SK-N-SH (cell line): Measurements from ENCODE around the gene RAD17. TPM values are rescaled to one million over a fixed set of nuclear protein-coding genes. Genes with fewer than 3 reads are reported as not detected.

ENCODE experiments used
- CTCF ChIA-PET: fragments of 300-600, 350-600 bp; formaldehyde crosslinking; extraction: SDS; loops from one replicate; lab custom pipeline; 2021; lab: Yijun Ruan, JAX
- POLR2A ChIA-PET: fragments of 350-600 bp; sonication (Branson Sonifier 250); formaldehyde crosslinking; extraction: SDS; loops from one replicate; lab custom pipeline; 2020; ENCODE audit warnings: antibody characterized with exemption, inconsistent platforms; lab: Yijun Ruan, JAX
- DNase-seq: peaks from one replicate; pipeline ENCODE4 v3.0.0; 2012
- H2AFZ ChIP-seq: fragments of 200-600 bp; sonication (generic); 2 replicates; pipeline ENCODE4 v1.8.1; 2016; ENCODE audit warnings: antibody characterized with exemption, mild to moderate bottlenecking, low read depth
- H3F3A ChIP-seq: fragments of 200-600 bp; sonication (generic); replicated peaks from 2 replicates; pipeline ENCODE3; 2016; ENCODE audit warnings: antibody characterized with exemption, mild to moderate bottlenecking; ENCODE audit not compliant: insufficient read depth
- H3K27ac ChIP-seq, 2 experiments: fragments of 200-500 bp in 1 of 2; fragments of 200-600 bp in 1 of 2; sonication (Bioruptor generic) in 1 of 2; sonication (generic), shearing (Covaris generic) in 1 of 2; 2 replicates each; pipeline versions ENCODE4 v1.5.1 to v1.6.1; 2014 to 2016; ENCODE audit warnings: low read depth in 2 of 2, inconsistent platforms in 1 of 2, low read length in 1 of 2, mild to moderate bottlenecking in 1 of 2, mixed read lengths in 1 of 2
- H3K27me3 ChIP-seq: fragments of 200-600 bp; sonication (generic), shearing (Covaris generic); 2 replicates; pipeline ENCODE4 v1.6.1; 2016; ENCODE audit warnings: mixed run types; ENCODE audit not compliant: insufficient read depth
- H3K36me3 ChIP-seq, 2 experiments: fragments of 200-500 bp in 1 of 2; fragments of 200-600 bp in 1 of 2; sonication (Bioruptor generic) in 1 of 2; sonication (generic) in 1 of 2; replicated peaks in 1 of 2; 2 replicates each; pipeline versions ENCODE3 to v1.5.1; 2014 to 2016; ENCODE audit warnings: low read length in 1 of 2, mild to moderate bottlenecking in 1 of 2; ENCODE audit not compliant: insufficient read depth in 2 of 2, control insufficient read depth in 1 of 2
- H3K4me1 ChIP-seq, 2 experiments: fragments of 200-500 bp in 1 of 2; fragments of 200-600 bp in 1 of 2; sonication (Bioruptor generic) in 1 of 2; sonication (generic), shearing (Covaris generic) in 1 of 2; 2 replicates each; pipeline versions ENCODE4 v1.5.1 to v1.6.1; 2014 to 2016; ENCODE audit warnings: low read depth in 1 of 2, low read length in 1 of 2, mixed run types in 1 of 2; ENCODE audit not compliant: insufficient read depth in 2 of 2, control insufficient read depth in 1 of 2
- H3K4me2 ChIP-seq: fragments of 200-600 bp; sonication (generic), shearing (Covaris generic); 2 replicates; pipeline ENCODE4 v1.6.1; 2017; ENCODE audit warnings: mixed run types
- H3K4me3 ChIP-seq, 2 experiments: fragments of 200-500 bp in 1 of 2; fragments of 200-600 bp in 1 of 2; sonication (Bioruptor generic) in 1 of 2; sonication (generic), shearing (Covaris generic) in 1 of 2; 2 replicates each; pipeline versions ENCODE4 v1.5.1 to v1.8.1; 2014 to 2016; ENCODE audit warnings: low read depth in 2 of 2, inconsistent platforms in 1 of 2, low read length in 1 of 2, mild to moderate bottlenecking in 1 of 2, mixed read lengths in 1 of 2, moderate library complexity in 1 of 2
- H3K79me2 ChIP-seq: fragments of 200-600 bp; sonication (generic); 2 replicates; pipeline ENCODE4 v1.8.1; 2017; ENCODE audit warnings: mild to moderate bottlenecking; ENCODE audit not compliant: insufficient read depth
- H3K9ac ChIP-seq: fragments of 200-600 bp; sonication (generic); 2 replicates; pipeline ENCODE4 v1.6.1; 2017; ENCODE audit warnings: mixed run types
- H3K9me2 ChIP-seq: fragments of 200-600 bp; sonication (generic); 2 replicates; pipeline ENCODE4 v1.6.1; 2017; ENCODE audit warnings: mixed run types
- H3K9me3 ChIP-seq: fragments of 200-600 bp; sonication (generic); 2 replicates; pipeline ENCODE4 v1.6.1; 2017; ENCODE audit warnings: mixed run types, mild to moderate bottlenecking, moderate library complexity
- H4K20me1 ChIP-seq: fragments of 200-600 bp; sonication (generic); 2 replicates; pipeline ENCODE4 v1.6.1; 2017; ENCODE audit warnings: mild to moderate bottlenecking, mixed run types; ENCODE audit not compliant: insufficient read depth
- CTCF ChIP-seq: fragments of 200-600 bp; sonication (generic); IDR thresholded peaks from 2 replicates; pipeline ENCODE4 v1.6.1; 2017; ENCODE audit warnings: antibody characterized with exemption, mild to moderate bottlenecking, moderate library complexity
- ELF1 ChIP-seq: IDR thresholded peaks from 2 replicates; pipeline ENCODE4 v1.4.0; 2012
- EZH2phosphoT487 ChIP-seq: fragments of 200-600 bp; sonication (generic); IDR thresholded peaks from 2 replicates; pipeline ENCODE4 v1.6.1; 2017; ENCODE audit warnings: low read depth, mixed run types, mild to moderate bottlenecking, antibody characterized with exemption, moderate library complexity, borderline replicate concordance
- FOXJ3 ChIP-seq: sonication (generic); formaldehyde crosslinking; IDR thresholded peaks from 2 replicates; pipeline ENCODE4 v1.5.1; 2020; ENCODE audit warnings: mild to moderate bottlenecking, missing genetic modification reagents
- GATA2 ChIP-seq: sonication (generic); formaldehyde crosslinking; IDR thresholded peaks from 2 replicates; pipeline ENCODE4 v1.5.0; 2020; ENCODE audit warnings: mild to moderate bottlenecking, missing genetic modification reagents
- JUND ChIP-seq: IDR thresholded peaks from 2 replicates; pipeline ENCODE4 v1.4.0; 2012
- MEF2A ChIP-seq: IDR thresholded peaks from 2 replicates; pipeline ENCODE4 v1.4.0; 2012; ENCODE audit warnings: low read depth, borderline replicate concordance
- NFIC ChIP-seq: IDR thresholded peaks from 2 replicates; pipeline ENCODE4 v1.4.0; 2012; ENCODE audit warnings: borderline replicate concordance
- NRF1 ChIP-seq: IDR thresholded peaks from 2 replicates; pipeline ENCODE4 v1.6.1; 2012; ENCODE audit warnings: low read depth, mild to moderate bottlenecking, low read length
- PBX3 ChIP-seq: IDR thresholded peaks from 2 replicates; pipeline ENCODE4; 2012
- POLR2AphosphoS5 ChIP-seq: IDR thresholded peaks from 2 replicates; pipeline ENCODE4 v1.6.1; 2012; ENCODE audit warnings: low read depth, low read length
- RFX5 ChIP-seq: IDR thresholded peaks from 2 replicates; pipeline ENCODE4 v1.6.1; 2012; ENCODE audit warnings: mild to moderate bottlenecking, improper control_type of control experiment, low read length
- SMC3 ChIP-seq: IDR thresholded peaks from 2 replicates; pipeline ENCODE4 v1.6.1; 2012; ENCODE audit warnings: low read depth, low read length, improper control_type of control experiment
- TAF1 ChIP-seq: IDR thresholded peaks from 2 replicates; pipeline ENCODE4 v1.6.1; 2012; ENCODE audit warnings: low read depth, mild to moderate bottlenecking, low read length, moderate library complexity, borderline replicate concordance
- TCF12 ChIP-seq: IDR thresholded peaks from 2 replicates; pipeline ENCODE4 v1.4.0; 2012
- USF1 ChIP-seq: IDR thresholded peaks from 2 replicates; pipeline ENCODE4 v1.4.0; 2012; ENCODE audit warnings: low read depth, borderline replicate concordance
- USF2 ChIP-seq: fragments of 150-350 bp; IDR thresholded peaks from 2 replicates; pipeline ENCODE4 v1.6.1; 2017; ENCODE audit warnings: antibody characterized with exemption, low read length, low read depth, borderline replicate concordance
- YY1 ChIP-seq: IDR thresholded peaks from 2 replicates; pipeline ENCODE4 v1.4.0; 2012; ENCODE audit warnings: low read depth, mild to moderate bottlenecking
- ZBTB33 ChIP-seq: IDR thresholded peaks from 2 replicates; pipeline ENCODE4 v1.4.0; 2012; ENCODE audit warnings: low read depth, borderline replicate concordance
- WGBS: methylation state at CpG from one replicate; pipeline ENCODE4 v1.1.6; 2017; ENCODE audit warnings: low lambda C conversion rate; 5-methylcytosine and 5-hydroxymethylcytosine counted together
- polyA plus RNA-seq, 3 experiments: library from polyadenylated mRNA; depleted of rRNA; stranded (reverse); fragments of >200 nt; gene quantifications; 2 replicates each; pipeline ENCODE4 v1.2.3, GENCODE V29; 2012

RAD17 gene
- polyA plus RNA-seq, 1 of the 3 experiments (the other 2 are of a cell fraction): 16.9 TPM

- H3K27me3 ChIP-seq: no peaks in the 10 kb centered on the region
- TF ChIP-seq ZBTB33: no peak
- WGBS: 98% methylated on average over 5 of the region's 5 CpGs
- POLR2A ChIA-PET: no interaction called here
- no peak overlapping the region for H3K4me3 ChIP-seq
- H3K9ac ChIP-seq: no peak overlapping the region
- peaks cover 59% of the 10 kb centered on the region for H3K79me2 ChIP-seq
- H3F3A ChIP-seq: peaks cover 12% of the 10 kb centered on the region
- no peak for DNase-seq
- peak overlapping the region; percentile 30; the same call in 1 of the 2 replicates for H3K4me2 ChIP-seq
- H2AFZ ChIP-seq: no peak overlapping the region
- CTCF ChIA-PET: interaction anchor here (0.6 to 2.1 kb wide), 3 partner anchors 11 to 279 kb away, joined by 4 to 5 read pairs (median 5); partner anchors contain the start of gene SLC30A5
- H3K36me3 ChIP-seq: peaks cover 30 to 34% of the 10 kb centered on the region in 2 experiments
- H3K9me3 ChIP-seq: no peaks in the 10 kb centered on the region
- peaks cover 7 to 13% of the 10 kb centered on the region in 2 experiments; a peak in 3 of 4 replicates for H3K4me1 ChIP-seq
- H3K27ac ChIP-seq: no peak overlapping the region
- H4K20me1 ChIP-seq: 0 out of 2 replicates have a peak, but pooled peaks cover 6% of the 10 kb centered on the region
- H3K9me2 ChIP-seq: no peaks in the 10 kb centered on the region
Observed at GRCh38 chr5:69372394-69372793, 2.8 kb downstream of the RAD17 start.

GRCh38 chr5:69374911-69375446, 5.4 kb downstream of the RAD17 start:
- Histone ChIP-seq H3K4me3 (no peak overlapping the region), H2AFZ (no peak overlapping the region), H3K27me3 (no peaks in the 10 kb centered on the region), H3K36me3 (peaks cover 39 to 48% of the 10 kb centered on the region in 2 experiments), H3F3A (peaks cover 12% of the 10 kb centered on the region), H3K4me1 (peaks cover 7 to 9% of the 10 kb centered on the region in 2 experiments; a peak in 2 of 4 replicates), H3K9me3 (no peaks in the 10 kb centered on the region), H3K4me2 (no peak overlapping the region), H3K9ac (no peak overlapping the region), H3K9me2 (no peaks in the 10 kb centered on the region), H3K27ac (no peak overlapping the region), H3K79me2 (peaks cover 42% of the 10 kb centered on the region), H4K20me1 (no peaks in the 10 kb centered on the region)
- DNase-seq: no peak
- no peak for TF ChIP-seq JUND
- TF ChIP-seq SMC3: no peak
- no peak for TF ChIP-seq RFX5
- no peak for TF ChIP-seq NRF1
- no peak for TF ChIP-seq CTCF
- no peak for TF ChIP-seq POLR2AphosphoS5
- no peak for TF ChIP-seq USF2
- TF ChIP-seq NFIC: no peak
- no peak for TF ChIP-seq GATA2
- TF ChIP-seq ELF1: no peak
- TF ChIP-seq TCF12: no peak
- TF ChIP-seq MEF2A: no peak
- TF ChIP-seq TAF1: no peak
- no peak for TF ChIP-seq USF1
- TF ChIP-seq ZBTB33: no peak
- no peak for TF ChIP-seq FOXJ3 (CRISPR knock-in tag)
- no peak for TF ChIP-seq PBX3
- no peak for TF ChIP-seq YY1
- TF ChIP-seq EZH2phosphoT487: no peak
- ChIA-PET CTCF (no interaction called here), POLR2A (no interaction called here)
- 96% methylated on average over 4 of the region's 4 CpGs for WGBS
